Measurements from ENCODE around the gene BRINP3.

Gene BRINP3

DNA sequence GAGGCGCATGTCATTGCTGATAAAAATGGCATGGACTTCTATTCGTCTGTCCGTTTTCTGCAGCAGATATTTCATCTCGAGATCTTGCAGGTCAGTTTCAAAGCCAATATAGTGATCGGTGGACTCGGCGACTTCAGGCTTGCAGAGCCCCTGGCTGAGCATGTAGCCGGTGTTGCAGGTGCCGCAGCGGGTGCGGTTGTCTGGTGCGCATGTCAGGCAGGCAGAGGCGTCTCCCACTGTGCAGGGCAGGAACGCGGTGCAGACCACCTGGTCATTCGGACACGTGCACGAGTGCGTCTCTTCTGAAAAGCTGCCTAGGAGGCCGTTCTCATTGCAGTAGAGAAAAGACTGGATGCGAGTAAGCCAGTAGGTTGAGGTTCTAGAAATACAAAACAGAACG lies 378.9 kb downstream of the BRINP3 start:
- DNase-seq: no peak

DNA sequence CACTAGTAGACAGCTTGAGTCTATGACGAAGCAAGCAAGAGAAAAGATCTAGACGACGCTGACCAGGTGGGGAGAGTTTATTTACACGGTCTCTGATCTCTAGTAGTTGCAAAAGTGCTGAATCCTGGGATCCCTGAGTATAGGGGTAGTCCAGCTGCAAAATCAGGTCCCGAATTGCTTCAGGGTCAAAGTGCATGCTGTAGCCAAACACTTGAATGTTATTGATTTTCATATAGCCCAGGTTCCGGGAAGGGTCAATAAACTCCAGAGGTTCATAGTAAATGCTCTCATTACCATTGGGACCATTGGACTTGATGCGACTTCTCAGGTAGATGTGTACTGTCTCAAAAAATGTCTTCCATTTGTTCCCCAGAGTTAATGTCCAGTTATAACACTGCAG lies 379.6 kb downstream of the BRINP3 start:
- DNase-seq: no peak

DNA sequence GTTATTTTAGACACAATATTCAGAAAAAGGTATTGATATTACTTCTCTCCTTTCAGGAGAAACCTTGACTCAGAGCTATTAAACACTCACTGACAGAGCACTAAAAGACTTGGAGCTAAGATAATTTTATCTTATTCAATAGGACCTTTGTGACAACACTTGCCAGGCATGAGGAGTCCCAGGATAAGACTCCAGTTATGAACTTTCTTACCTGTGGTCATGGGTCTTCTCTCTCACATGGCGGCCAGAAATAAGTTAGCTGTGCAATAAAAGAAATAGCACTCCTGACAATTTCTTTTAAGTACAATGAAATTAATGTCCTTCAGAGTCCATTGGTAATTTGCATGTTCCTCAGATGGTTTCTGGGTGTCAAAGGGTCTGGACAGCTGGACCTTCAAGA lies 382.1 kb downstream of the BRINP3 start:
- DNase-seq: no peak

DNA sequence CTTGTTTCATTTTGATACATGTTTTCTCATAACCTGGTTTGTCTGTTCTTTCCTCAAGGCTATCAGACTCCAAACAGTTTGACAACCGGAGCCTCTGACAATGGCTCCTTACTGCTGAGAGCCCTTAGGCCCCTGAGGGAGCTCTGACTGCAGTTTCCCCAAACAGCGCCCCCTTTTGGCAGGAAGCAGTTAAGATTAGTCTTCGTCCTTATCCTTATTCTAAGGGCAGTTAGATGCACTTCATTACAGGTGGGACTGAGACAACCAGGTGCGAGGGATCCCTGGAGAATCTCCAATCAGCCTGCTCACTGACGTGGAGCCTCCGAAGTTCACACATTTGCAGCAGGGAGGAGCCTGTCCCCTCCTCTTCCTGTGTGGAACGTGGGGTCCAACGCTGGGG lies 393.1 kb downstream of the BRINP3 start:
- DNase-seq: no peak

DNA sequence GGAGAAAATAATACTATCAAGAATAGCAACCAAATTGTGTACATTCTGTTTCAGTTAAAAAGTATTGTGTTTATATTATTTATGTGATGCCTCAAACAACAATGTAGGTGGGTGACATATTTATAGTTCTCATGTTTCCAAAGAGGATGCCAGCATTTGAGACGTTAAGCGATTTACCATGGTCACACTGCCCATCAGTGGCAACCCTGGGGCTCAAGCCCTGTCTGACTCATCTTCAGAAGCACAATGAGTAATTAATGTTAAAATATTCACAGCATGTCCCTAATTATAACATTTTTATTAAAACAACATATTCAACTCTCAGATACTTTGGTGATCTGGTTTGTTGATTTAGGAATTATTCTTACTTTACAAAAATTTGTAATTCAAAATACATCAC lies 409.4 kb downstream of the BRINP3 start:
- DNase-seq: peak; percentile 22

DNA sequence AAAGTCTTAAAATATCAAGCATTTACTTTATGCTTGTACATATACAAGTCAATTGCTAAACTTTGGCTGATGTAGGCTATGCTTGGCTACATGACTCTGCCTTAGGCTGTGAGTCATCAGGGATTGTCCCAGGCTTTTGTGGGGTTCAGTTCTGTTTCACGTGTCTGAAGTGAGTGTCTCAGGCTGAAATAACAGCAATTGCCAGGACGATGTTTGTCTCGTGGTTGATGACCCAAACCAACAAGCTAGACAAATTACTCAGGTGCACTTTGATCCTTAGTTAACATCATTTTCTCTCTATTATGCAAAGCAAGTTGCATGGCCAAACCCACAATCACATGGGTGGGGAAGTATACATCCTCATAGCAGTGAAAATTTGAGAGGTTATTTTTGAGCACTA lies 410.1 kb downstream of the BRINP3 start:
- no peak for DNase-seq

DNA sequence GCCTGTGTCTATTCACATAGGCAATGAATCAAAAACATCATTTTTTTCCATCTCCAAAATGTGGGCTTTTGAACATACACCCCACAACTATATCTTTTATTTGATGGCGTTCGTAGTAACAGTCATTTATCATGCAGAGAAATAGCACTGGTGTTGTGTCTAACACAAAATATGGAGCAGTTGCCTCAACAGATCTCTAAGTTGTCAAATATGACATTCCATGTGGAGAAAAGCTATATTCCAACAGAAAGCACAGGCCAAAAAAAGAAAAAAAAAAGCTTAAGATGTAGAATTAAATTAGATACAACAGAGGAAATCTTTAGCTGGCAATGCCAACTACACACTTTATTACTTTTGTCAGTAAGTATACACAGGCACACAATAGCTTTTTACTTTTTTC lies 411.7 kb downstream of the BRINP3 start:
- no peak for DNase-seq

DNA sequence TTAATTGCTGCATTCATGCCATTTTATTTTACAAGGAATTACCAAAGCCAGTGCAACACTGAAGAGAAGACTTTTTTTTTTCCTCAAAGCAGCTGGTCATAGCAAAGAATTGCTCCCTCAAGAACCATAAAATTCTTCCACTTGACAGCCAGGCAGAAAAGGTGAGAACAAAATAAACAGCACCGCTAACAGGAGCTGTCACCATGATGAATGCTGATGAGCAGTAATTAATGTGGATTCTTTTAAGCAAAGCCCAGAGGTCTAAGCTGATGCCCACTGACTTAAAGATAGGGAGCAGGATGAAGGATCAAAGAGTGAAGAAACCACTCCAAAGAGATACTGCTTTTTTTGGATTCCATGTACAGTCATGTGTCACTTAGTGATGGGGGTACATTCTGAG lies 428.4 kb downstream of the BRINP3 start:
- DNase-seq: no peak
